Suprapubic skin (tissue), 4 donors: Measurements from ENCODE around the gene CHD9. TPM values are rescaled to one million over a fixed set of nuclear protein-coding genes. Genes with fewer than 3 reads are reported as not detected.

ENCODE experiments used
- DNase-seq, 2 donors: peaks; one replicate each; pipeline ENCODE4 v3.0.0-alpha.2; 2019; ENCODE audit warnings: low spot score in 2 of 2
- H3K27ac ChIP-seq: fragments of 200-600 bp; sonication (generic); one replicate; pipeline ENCODE4 v1.5.1; 2019
- H3K27me3 ChIP-seq: fragments of 200-600 bp; sonication (generic); one replicate; pipeline ENCODE4 v1.5.1; 2019
- H3K36me3 ChIP-seq: fragments of 200-600 bp; sonication (generic); one replicate; pipeline ENCODE4 v1.5.1; 2019
- H3K4me1 ChIP-seq: fragments of 200-600 bp; sonication (generic); one replicate; pipeline ENCODE4 v1.5.1; 2019
- H3K4me3 ChIP-seq: fragments of 200-600 bp; sonication (generic); one replicate; pipeline ENCODE4 v1.5.1; 2019; ENCODE audit warnings: mild to moderate bottlenecking
- H3K9me3 ChIP-seq: fragments of 200-600 bp; sonication (generic); one replicate; pipeline ENCODE4 v1.5.1; 2019
- EP300 ChIP-seq: sonication (generic); formaldehyde crosslinking; IDR thresholded peaks from one replicate; pipeline ENCODE4 v1.6.1; 2017; ENCODE audit warnings: antibody characterized with exemption
- POLR2A ChIP-seq, 2 donors: fragments of 450-650 bp; IDR thresholded peaks; one replicate each; pipeline ENCODE4 v1.6.1; 2017; ENCODE audit warnings: antibody characterized with exemption in 2 of 2, mild to moderate bottlenecking in 2 of 2, moderate library complexity in 2 of 2
- POLR2AphosphoS5 ChIP-seq, 3 donors: sonication (generic); formaldehyde crosslinking; IDR thresholded peaks; one replicate each; pipeline ENCODE4 v1.6.1; 2017; ENCODE audit warnings: antibody characterized with exemption in 3 of 3
- WGBS: methylation state at CpG from one replicate; pipeline ENCODE4 v1.1.5; 2018; 5-methylcytosine and 5-hydroxymethylcytosine counted together
- total RNA-seq, 4 donors: library from RNA; depleted of rRNA; stranded (reverse); fragments of >200 nt; gene quantifications; one replicate each; pipeline ENCODE4 v1.1.0, GENCODE V29; 2016
- TF ChIP-seq, protein P1 (sequence below), 2 donors: fragments of 200-600 bp in 1 of 2; fragments of 450-650 bp in 1 of 2; sonication (generic) in 1 of 2; IDR thresholded peaks; one replicate each; pipeline ENCODE4 v1.5.1; 2016 to 2019; ENCODE audit warnings: antibody characterized with exemption in 2 of 2, mild to moderate bottlenecking in 1 of 2, moderate library complexity in 1 of 2

CHD9 gene
- total RNA-seq, 4 donors from 2014 or later, result 56.6 to 129 (median 70.4) TPM

DNA sequence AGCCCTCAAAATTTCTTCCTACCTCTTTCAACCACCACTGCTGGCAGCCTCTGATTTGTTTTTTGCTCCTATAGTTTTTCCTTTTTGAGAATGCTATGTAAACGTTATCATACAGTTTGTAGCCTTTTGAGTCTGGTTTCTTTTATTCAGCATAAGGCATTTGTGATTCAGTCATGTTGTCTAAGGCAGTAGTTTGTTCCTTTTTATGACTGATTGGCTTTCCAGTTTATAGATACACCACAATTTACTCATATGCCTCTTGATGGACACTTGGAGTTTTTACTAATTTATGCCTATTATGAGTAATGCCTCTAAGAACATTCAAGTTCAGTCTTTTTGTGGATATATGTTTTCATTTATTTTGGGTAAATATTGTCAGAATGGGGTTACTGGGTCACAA lies 136.6 kb downstream of the CHD9 start:
- DNase-seq, result no peak
- no peak overlapping the region for H3K27ac ChIP-seq
- no peaks in the 10 kb centered on the region for H3K4me1 ChIP-seq
- peaks cover 8% of the 10 kb centered on the region for H3K36me3 ChIP-seq
- 80% methylated on average over 1 of the region's 1 CpG for WGBS
- H3K27me3 ChIP-seq, result no peaks in the 10 kb centered on the region
- H3K9me3 ChIP-seq, result no peaks in the 10 kb centered on the region
- H3K4me3 ChIP-seq, result no peak overlapping the region
- TF ChIP-seq POLR2A (IDR thresholded peaks at IDR 0.05) (no peak), EP300 (no peak), POLR2AphosphoS5 (IDR thresholded peaks at IDR 0.05) (no peak)
- TF ChIP-seq, protein P1, sequence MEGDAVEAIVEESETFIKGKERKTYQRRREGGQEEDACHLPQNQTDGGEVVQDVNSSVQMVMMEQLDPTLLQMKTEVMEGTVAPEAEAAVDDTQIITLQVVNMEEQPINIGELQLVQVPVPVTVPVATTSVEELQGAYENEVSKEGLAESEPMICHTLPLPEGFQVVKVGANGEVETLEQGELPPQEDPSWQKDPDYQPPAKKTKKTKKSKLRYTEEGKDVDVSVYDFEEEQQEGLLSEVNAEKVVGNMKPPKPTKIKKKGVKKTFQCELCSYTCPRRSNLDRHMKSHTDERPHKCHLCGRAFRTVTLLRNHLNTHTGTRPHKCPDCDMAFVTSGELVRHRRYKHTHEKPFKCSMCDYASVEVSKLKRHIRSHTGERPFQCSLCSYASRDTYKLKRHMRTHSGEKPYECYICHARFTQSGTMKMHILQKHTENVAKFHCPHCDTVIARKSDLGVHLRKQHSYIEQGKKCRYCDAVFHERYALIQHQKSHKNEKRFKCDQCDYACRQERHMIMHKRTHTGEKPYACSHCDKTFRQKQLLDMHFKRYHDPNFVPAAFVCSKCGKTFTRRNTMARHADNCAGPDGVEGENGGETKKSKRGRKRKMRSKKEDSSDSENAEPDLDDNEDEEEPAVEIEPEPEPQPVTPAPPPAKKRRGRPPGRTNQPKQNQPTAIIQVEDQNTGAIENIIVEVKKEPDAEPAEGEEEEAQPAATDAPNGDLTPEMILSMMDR (IDR thresholded peaks at IDR 0.05), result no peak

DNA sequence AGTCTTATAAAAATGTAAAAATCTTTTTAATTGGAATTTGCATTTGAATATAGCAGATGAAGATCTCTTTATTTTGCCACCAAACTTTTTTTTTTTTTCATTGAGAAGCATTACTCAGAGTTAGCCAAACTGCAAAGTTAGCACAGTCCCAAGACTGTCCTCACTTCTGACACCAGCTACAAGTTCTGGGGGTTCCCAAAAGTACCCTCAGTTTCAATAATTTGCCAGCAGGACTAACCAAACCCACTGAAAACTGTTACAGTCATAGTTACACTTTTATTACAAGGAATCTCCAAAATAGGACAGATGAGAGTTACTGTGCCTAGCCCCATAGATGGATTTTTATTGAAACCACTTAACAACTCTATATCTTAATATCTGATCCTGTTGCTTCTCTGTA lies 144.1 kb downstream of the CHD9 start:
- H3K4me3 ChIP-seq, result no peak overlapping the region
- H3K9me3 ChIP-seq, result no peaks in the 10 kb centered on the region
- H3K27me3 ChIP-seq, result no peaks in the 10 kb centered on the region
- no peaks in the 10 kb centered on the region for H3K4me1 ChIP-seq
- DNase-seq, result no peak
- no peaks in the 10 kb centered on the region for H3K36me3 ChIP-seq
- no peak overlapping the region for H3K27ac ChIP-seq
- TF ChIP-seq POLR2A (IDR thresholded peaks at IDR 0.05) (no peak), EP300 (no peak), POLR2AphosphoS5 (IDR thresholded peaks at IDR 0.05) (no peak)
- TF ChIP-seq, protein P1 (IDR thresholded peaks at IDR 0.05), result no peak

DNA sequence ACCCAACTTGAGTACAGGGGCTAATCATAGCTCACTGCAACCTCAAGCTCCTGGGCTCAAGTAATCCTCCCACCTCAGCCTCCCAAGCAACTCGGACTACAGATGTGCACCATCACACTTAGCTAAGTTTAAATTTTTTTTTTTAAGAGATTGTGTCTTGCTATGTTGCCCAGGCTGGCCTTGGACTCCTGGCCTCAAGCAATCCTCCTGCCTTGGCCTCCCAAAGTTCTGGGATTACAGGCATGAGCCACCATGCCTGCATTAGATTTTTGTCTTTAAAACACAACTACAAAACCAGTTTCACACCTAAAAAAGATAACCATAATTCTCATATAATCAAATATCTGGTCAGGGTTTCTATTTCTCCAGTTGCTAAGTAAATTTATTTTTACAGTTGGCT lies 147.1 kb downstream of the CHD9 start:
- Histone ChIP-seq H3K4me3 (no peak overlapping the region), H3K9me3 (no peaks in the 10 kb centered on the region), H3K36me3 (no peaks in the 10 kb centered on the region), H3K27me3 (no peaks in the 10 kb centered on the region), H3K4me1 (no peaks in the 10 kb centered on the region), H3K27ac (no peak overlapping the region)
- 88% methylated on average over 1 of the region's 1 CpG for WGBS
- DNase-seq, result no peak
- TF ChIP-seq EP300, result no peak
- TF ChIP-seq, protein P1 (IDR thresholded peaks at IDR 0.05), result no peak
- TF ChIP-seq POLR2A (IDR thresholded peaks at IDR 0.05), result no peak
- no peak for TF ChIP-seq POLR2AphosphoS5 (IDR thresholded peaks at IDR 0.05)

DNA sequence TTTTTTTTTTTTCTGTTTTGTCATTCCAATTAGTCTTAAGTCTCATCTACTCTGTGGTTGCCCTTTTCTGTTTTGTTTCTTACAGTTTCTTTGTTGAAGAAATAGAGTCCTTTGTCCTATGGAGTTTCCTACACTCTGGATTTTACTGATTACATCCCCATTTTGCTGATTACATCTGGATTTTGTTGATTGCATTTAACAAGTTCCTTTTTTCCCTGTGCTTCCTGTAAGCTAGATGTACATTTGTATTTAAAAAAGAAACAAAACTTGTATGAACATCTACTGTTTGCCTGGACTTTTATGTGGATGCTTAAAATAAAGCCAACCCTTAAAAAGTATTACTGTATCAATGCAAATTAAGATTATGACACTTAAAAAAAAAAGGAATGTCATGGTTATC lies 147.6 kb downstream of the CHD9 start:
- Histone ChIP-seq H3K9me3 (no peaks in the 10 kb centered on the region), H3K4me1 (peaks cover under 1% of the 10 kb centered on the region), H3K36me3 (no peaks in the 10 kb centered on the region), H3K4me3 (no peak overlapping the region), H3K27me3 (no peaks in the 10 kb centered on the region), H3K27ac (no peak overlapping the region)
- no peak for DNase-seq
- TF ChIP-seq POLR2AphosphoS5 (IDR thresholded peaks at IDR 0.05) (no peak), EP300 (no peak), POLR2A (IDR thresholded peaks at IDR 0.05) (no peak)
- TF ChIP-seq, protein P1 (IDR thresholded peaks at IDR 0.05), result no peak

DNA sequence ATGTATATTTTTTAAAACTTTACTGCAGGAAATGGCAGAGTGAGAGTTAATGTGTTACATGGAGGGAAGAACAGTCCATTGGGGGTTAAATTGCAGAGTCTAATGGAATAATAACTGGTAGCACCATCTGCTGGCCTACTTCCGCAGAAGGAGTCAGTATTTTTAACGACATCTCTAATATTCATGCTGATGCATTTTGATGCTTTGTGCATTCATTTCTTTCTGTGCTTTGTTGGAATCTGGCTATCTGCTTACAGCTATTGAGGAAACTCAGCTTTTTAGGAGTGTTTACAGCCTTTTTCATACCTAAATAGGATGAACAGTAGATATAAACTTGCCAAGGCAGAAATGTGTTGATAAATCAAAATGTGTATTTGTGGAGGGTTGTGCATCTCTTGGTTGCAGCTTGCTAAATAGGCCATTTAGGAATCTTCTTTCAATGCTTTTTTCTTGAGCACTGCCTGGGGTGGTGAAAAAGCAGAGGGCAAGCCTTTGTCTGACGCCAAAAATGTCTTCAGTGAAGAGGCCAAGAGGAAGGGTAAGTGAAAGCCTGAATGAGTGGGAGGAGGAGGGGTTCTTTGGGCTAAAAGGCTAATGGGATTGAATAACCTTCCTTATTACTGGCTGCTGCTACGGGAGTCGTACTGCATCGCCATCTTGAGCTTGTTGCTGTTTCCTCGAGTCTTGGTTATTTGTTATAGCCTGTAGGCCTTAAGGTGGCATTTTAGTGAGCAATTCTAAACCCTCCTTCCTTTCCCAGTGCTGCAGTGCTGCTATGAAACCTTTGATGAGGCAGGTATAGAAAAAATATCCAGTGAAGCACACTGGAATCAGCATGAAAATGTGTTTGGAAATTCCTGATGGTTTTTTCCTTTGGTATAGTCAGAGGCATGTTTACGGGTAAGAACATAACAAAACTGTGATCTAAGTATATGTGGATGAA lies 153.3 kb downstream of the CHD9 start:
- Histone ChIP-seq H3K9me3 (no peaks in the 10 kb centered on the region), H3K4me1 (peaks cover 53% of the 10 kb centered on the region), H3K36me3 (no peaks in the 10 kb centered on the region), H3K27me3 (no peaks in the 10 kb centered on the region), H3K4me3 (peak overlapping the region; percentile 46), H3K27ac (peak overlapping the region; percentile 92)
- WGBS, result 2% methylated on average over 8 of the region's 8 CpGs
- TF ChIP-seq EP300 (no peak), POLR2A (IDR thresholded peaks at IDR 0.05) (no peak), POLR2AphosphoS5 (IDR thresholded peaks at IDR 0.05) (peak in 1 of 3 donors; percentile 24)
- TF ChIP-seq, protein P1 (IDR thresholded peaks at IDR 0.05), result peak in 1 of 2 donors; percentile 44
- no peak for DNase-seq
